ENCODE measurements around the gene PRKCZ.

PRKCZ gene

DNA sequence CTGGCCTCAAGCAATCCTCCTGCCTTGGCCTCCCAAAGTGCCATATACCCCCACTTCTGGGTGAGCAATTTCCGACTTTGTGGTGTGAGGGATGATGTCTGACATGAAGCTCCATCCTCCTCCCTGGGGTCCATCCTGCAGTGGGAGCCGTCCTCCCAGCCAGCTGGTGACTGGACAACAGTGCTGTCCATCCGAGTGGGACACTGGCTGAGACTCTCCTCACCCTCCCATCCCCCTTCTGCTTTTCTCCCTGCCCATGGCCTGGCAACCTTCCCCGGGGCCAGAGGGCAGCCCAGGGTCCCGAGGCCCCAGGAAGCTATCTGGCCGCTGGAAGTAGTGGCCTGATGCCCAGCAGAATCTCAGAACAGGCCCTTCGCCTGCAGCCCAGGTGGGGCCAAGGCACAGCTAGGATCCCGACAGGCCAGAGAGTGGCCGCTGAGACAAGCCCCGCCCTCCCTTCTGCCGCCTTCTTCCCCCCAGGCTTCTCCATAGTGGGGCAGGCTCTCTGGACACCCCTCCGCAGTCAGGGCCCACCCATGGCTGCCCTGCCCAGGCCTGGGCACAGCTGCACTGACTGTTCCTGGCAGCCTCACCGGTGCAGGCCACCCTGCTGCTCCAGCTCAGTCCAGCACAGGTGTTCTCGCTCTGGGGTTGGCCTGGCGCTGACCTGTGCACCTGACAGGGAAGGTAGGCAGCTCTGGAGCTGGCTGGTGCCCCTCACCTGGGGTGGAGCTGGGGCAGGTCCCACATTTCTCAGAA, 152.8 kb downstream of the PRKCZ start:
- no peak for TF ChIP-seq ZFX (IDR thresholded peaks at IDR 0.05; ENCODE audit: borderline replicate concordance)
- TF ChIP-seq, protein P1, sequence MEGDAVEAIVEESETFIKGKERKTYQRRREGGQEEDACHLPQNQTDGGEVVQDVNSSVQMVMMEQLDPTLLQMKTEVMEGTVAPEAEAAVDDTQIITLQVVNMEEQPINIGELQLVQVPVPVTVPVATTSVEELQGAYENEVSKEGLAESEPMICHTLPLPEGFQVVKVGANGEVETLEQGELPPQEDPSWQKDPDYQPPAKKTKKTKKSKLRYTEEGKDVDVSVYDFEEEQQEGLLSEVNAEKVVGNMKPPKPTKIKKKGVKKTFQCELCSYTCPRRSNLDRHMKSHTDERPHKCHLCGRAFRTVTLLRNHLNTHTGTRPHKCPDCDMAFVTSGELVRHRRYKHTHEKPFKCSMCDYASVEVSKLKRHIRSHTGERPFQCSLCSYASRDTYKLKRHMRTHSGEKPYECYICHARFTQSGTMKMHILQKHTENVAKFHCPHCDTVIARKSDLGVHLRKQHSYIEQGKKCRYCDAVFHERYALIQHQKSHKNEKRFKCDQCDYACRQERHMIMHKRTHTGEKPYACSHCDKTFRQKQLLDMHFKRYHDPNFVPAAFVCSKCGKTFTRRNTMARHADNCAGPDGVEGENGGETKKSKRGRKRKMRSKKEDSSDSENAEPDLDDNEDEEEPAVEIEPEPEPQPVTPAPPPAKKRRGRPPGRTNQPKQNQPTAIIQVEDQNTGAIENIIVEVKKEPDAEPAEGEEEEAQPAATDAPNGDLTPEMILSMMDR (IDR thresholded peaks at IDR 0.05): no peak
- H3K27ac ChIP-seq: no peak overlapping the region

GRCh38 chr1:2203671-2204414, 153.6 kb downstream of the PRKCZ start:
- no peak overlapping the region for H3K27ac ChIP-seq
- TF ChIP-seq, protein P1 (IDR thresholded peaks at IDR 0.05): no peak
- no peak for TF ChIP-seq ZFX (IDR thresholded peaks at IDR 0.05; ENCODE audit: borderline replicate concordance)

DNA sequence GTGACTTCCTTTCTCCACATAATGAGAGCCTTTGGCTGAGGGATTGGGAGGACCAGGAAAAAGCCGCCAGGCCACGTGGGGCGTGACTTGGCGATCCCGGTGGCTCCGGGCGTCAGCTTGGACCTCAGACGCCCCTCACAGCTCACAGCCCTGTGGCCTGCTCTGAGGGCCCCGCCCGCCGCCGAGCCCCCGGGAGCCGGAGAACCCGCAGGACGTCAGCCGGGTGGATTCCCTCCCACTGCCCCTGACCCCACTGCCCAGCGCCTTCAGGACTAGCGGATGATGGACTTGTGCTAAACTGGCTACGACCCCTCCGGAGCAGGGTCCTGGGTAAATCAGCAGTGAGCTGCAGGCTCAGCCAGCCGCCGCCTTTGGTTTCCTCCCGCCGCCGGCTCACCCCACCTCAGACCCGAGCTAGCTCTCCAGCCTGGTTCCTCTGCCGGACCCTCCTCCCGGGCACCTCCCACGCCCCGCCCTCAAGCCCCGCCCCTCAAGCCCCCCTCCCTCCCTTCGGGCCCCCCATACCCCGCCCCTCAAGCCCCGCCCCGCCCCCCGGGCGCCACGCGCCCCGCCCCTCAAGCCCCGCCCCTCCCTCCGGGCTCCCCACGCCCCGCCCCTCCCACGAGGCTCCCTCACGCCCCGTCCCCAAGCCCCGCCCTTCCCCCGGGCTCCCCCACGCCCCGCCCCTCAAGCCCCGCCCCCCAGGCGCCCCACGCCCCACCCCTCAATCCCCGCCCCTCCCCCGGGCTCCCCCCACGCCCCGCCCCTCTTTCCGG, 154.4 kb downstream of the PRKCZ start:
- no peak overlapping the region for H3K27ac ChIP-seq
- TF ChIP-seq, protein P1 (IDR thresholded peaks at IDR 0.05): no peak

DNA sequence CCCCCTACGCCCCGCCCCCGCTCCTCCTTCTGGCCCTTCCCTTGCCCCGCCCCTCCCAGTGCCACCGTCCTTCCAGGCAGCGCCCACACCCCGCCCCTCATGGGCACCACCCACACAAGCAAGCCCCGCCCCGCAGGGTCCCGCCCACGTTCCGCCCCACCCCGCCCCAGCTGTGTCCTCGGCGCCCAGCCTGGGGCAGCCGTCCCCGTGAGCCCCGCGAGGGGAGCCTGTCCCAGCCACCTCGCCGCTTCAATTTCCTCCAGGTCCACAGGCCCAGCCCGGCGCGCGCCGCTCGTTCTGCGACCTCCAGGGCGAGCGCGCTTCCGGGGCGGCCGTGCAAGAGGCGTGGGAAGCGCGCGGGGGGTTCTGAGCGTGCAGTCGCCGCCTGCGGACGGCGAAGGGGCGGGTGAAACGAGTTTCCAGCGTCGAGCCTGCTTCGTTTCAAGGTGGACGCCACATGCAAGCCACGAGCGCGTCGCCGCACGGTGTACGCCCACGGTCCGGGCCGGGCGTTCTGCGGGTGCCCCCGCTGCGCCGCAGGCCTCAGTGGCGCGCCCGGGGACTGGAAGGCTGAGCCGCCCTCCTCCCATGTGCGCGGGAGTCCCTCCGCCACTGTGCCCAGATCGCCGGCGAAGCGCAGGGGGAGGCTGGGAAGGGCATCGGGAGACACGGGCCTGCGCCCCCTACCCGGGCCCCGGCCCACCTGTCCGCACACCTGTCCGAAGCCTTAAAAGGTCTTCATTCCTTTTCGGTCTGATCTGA, 155.2 kb downstream of the PRKCZ start:
- no peak for TF ChIP-seq ZFX (IDR thresholded peaks at IDR 0.05; ENCODE audit: borderline replicate concordance)
- TF ChIP-seq, protein P1 (IDR thresholded peaks at IDR 0.05): no peak
- H3K27ac ChIP-seq: peak overlapping the region; percentile 45

DNA sequence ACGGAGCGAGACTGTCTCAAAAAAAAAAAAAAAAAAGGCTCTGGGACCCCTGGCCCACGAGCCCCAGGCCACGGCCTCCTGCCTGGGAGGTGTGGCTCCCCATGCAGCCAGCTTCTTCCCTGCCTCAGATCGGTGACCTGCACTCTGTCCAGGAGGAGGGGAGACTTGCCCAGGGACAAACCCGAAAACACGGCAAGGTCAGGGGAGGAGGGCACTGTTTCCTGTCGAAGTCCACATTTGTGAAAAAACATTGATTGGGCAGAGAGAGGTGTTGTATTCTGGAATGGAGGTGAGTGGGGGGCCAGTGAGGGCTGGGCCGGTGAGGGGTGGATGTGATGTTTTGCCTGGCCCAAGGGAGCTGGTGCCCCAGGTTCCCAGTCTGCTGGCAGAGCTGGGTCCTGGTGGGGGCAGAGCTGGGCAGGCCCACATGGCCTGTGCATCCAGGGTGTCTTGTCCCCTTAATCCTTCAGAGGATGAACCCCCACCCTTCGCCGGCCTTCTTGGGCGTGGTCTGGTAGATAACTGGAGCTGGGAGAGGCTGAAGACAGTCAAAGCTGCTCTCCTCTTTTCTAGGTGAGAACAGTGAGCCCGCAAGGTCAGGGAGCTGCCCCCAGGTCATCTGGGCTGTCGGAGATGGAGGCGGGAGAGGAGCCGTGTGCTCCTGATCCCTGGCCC, 156.7 kb downstream of the PRKCZ start:
- TF ChIP-seq ZFX (IDR thresholded peaks at IDR 0.05; ENCODE audit: borderline replicate concordance): no peak
- TF ChIP-seq, protein P1 (IDR thresholded peaks at IDR 0.05): no peak
- H3K27ac ChIP-seq: peak overlapping the region; percentile 61
